Cardiac fibroblast (primary cell): ENCODE results near the gene CXXC5.

Source experiments
- DNase-seq, 2 donors: peaks; one replicate each; pipeline versions ENCODE4 v3.0.0 to v3.0.0-alpha.2; 2010; ENCODE audit warnings: low read depth in 2 of 2
- H3K4me3 ChIP-seq, 2 donors: replicated peaks in 1 of 2; 1 replicate in 1 of 2; 2 replicates in 1 of 2; pipeline ENCODE4 v1.5.1; 2011; ENCODE audit warnings: low read depth in 2 of 2, low read length in 2 of 2, mild to moderate bottlenecking in 2 of 2, moderate library complexity in 1 of 2
- CTCF ChIP-seq: IDR thresholded peaks from one replicate; pipeline ENCODE4 v1.5.1; 2011; ENCODE audit warnings: low read depth, mild to moderate bottlenecking, low read length, inconsistent platforms

CXXC5 gene

GRCh38 chr5:139683295-139684271, 35.4 kb downstream of the CXXC5 start:
- DNase-seq, result no peak
- TF ChIP-seq CTCF, result no peak
- no peak overlapping the region for H3K4me3 ChIP-seq

DNA sequence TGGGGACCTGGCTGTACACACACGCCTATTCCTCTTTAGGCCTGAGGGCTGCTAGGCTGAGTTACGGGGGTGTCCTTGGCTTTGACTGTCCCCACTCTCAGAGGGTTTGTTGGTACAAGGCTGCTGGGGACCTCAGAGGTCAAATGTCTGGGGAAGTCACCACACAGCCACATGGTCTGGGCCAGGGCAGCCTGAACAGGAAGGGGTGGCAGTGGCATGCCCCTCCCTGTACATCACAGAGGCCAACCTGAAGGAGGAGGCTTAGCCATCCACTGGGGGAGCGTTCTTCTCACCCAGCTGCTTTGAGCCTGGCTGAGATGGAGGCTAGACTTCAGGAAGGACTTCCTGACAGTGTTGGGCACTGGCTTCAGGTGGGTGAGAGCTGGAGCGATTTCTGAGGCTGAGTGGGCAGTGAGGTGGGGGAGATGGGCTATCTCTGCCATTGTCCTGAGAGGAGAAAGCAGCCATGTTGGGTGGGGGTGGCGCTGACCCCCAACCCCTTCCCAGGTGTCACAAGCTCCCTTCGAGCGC, 36.3 kb downstream of the CXXC5 start:
- TF ChIP-seq CTCF, result no peak

DNA sequence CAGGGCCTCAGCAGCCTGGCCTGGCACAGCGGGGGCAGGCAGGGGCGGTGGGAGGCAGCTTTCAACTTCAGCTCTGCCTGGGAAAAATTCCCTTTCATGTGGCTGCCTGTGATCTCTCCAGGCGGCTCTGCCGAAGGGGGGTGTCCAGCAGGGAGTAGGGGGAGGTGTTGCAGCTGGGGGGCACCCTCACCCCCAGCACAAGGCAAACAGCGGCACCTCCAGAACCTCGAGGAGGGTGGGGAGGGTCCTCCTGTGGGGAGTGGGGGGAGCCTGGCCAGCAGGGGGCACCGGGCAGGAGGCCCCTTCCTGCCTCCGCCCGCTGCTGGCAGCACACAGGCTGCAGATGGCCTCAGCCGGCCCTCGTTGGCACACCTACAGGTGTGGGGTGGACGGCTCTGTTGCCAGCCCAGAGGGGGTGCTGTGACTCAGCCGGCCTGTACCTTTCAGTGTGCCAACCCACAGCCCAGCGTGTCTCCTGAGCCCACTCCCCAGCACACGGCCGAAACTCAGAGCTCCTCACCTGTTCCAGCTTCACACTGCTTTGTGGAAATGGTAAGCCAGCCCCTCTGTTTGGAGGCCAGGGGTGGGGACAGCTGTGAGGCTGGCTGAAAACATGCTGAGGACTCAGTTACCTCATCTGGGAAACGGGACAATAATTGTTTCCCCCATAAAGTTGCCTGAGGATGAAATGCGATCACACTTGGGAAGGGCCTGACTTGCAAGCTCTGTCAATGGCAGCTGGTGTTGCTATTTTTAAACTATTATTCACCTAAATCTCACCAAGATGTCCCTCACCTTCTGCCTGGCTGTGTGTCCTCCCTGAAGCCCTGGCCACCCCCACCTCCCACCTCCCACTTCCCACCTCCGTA, 37.0 kb downstream of the CXXC5 start:
- no peak for TF ChIP-seq CTCF
- no peak overlapping the region for H3K4me3 ChIP-seq
- no peak for DNase-seq

More for the DNA sequence above, 36.3 kb downstream of the CXXC5 start:
- DNase-seq, result no peak
- H3K4me3 ChIP-seq, result no peak overlapping the region

DNA sequence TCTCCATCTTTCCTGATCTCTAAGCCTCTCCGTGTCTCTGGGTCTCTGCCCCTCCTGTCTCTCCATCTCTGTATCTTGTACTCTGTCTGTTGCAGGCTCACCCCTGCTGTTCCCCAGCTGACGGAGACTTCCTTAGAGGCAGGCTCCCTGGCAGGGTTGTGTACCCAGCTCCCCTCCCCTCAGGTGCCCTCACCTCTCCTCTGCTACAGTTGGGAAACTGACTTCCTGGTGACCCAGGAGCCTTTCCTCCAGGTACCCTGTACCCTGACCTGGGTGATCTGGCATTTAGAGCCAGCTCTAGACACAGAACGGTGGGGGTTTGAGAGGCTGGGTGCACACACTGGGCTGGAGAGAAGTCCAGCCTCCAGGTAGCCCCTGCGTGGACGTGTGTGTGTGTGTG, 37.7 kb downstream of the CXXC5 start:
- TF ChIP-seq CTCF, result no peak
- DNase-seq, result no peak
- no peak overlapping the region for H3K4me3 ChIP-seq

- DNase-seq, result no peak
- H3K4me3 ChIP-seq, result no peak overlapping the region
- TF ChIP-seq CTCF, result no peak
Observed at GRCh38 chr5:139686356-139686705, 38.2 kb downstream of the CXXC5 start.

DNA sequence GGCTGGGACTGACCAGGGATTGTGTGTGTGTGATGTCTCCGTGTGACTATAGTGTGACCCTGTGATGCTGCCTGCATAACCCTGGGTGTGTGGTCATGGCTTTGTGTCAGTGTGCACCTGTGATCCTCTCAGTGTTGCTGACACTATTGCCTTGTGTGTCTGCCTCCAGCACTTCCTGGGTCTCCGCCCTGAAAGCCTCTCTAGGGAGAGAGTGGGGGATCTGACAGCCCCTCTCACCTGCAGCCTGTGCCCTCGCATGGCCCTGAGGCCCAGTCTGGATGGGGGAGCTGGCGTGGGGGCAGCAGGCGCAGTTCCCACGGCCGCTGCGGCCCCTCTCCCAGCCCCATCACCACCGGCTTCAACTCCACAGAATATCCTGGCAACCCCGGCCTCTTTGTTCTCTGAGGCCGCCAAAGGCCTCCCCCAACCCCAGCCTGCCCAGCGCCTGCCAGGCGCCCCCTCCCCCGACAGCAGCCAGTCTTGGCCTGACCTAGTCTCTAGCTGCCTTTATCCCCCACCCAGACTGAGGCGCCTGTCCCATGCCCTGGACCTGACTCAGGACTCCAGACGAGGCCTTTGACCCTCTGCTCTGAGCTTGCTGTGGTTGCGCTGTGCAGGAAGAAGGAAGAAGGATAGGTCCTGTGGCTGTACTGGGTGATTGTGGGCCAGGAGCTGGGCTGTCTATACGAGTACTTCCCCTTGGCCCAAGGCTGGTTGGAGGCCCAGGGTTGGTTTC, 38.7 kb downstream of the CXXC5 start:
- DNase-seq, result no peak
- no peak overlapping the region for H3K4me3 ChIP-seq

More for the DNA sequence above, 38.7 kb downstream of the CXXC5 start:
- no peak for TF ChIP-seq CTCF
